CD4-positive, alpha-beta T cell treated with Interleukin-21 for 1 hour (primary cell): ENCODE measurements around the gene HMG20A.
A peak's percentile ranks its signal among the peaks of the same experiment; 100 is the strongest.
"Not testable (repeated sequence)": the region's sequence is repeated elsewhere in the genome, so short reads cannot be mapped to it uniquely, and the experiment has no call there.

Experiments used
- DNase-seq: peaks from one replicate; pipeline ENCODE4 v3.0.0-alpha.2; 2020

Gene HMG20A

GRCh38 chr15:77409259-77410156 lies 11.2 kb upstream of the HMG20A start:
- DNase-seq: peak; percentile 43

GRCh38 chr15:77410157-77410500 lies 10.6 kb upstream of the HMG20A start:
- DNase-seq: not testable (repeated sequence)

GRCh38 chr15:77410701-77411618 lies 9.7 kb upstream of the HMG20A start:
- DNase-seq: no peak

GRCh38 chr15:77411619-77411976 lies 9.1 kb upstream of the HMG20A start:
- DNase-seq: no peak

- no peak for DNase-seq
Observed at GRCh38 chr15:77412972-77413698, 7.6 kb upstream of the HMG20A start.

GRCh38 chr15:77413699-77414349 lies 6.9 kb upstream of the HMG20A start:
- no peak for DNase-seq

- no peak for DNase-seq
Observed at GRCh38 chr15:77414789-77415442, 5.8 kb upstream of the HMG20A start.

GRCh38 chr15:77415450-77416147 lies 5.1 kb upstream of the HMG20A start:
- no peak for DNase-seq

- DNase-seq: no peak
Observed at GRCh38 chr15:77416148-77416455, 4.6 kb upstream of the HMG20A start.

GRCh38 chr15:77416954-77417353 lies 3.7 kb upstream of the HMG20A start:
- no peak for DNase-seq

GRCh38 chr15:77417602-77418001 lies 3.1 kb upstream of the HMG20A start:
- DNase-seq: no peak

- DNase-seq: no peak
Observed at GRCh38 chr15:77418391-77418965, 2.2 kb upstream of the HMG20A start.

- DNase-seq: peak; percentile 12
Observed at GRCh38 chr15:77418966-77419835, 1.5 kb upstream of the HMG20A start.

GRCh38 chr15:77419836-77420609 lies 665 bp upstream of the HMG20A start, which contains the start of gene PEAK1:
Gene PEAK1, minus strand, starts transcription at chr15:77420104. Its CDS starts 238,178 bp downstream, at chr15:77181926.
- DNase-seq: peak; percentile 100

- DNase-seq: no peak
Observed at GRCh38 chr15:77421370-77421700, 647 bp downstream of the HMG20A start.

- DNase-seq: no peak
Observed at GRCh38 chr15:77425104-77425503, 4.4 kb downstream of the HMG20A start.

GRCh38 chr15:77426377-77426776 lies 5.7 kb downstream of the HMG20A start:
- no peak for DNase-seq

- no peak for DNase-seq
Observed at GRCh38 chr15:77426871-77427270, 6.2 kb downstream of the HMG20A start.

GRCh38 chr15:77430213-77430612 lies 9.5 kb downstream of the HMG20A start:
- DNase-seq: no peak
